ENCODE data around the gene LRRC26. TPM values are rescaled to one million over a fixed set of nuclear protein-coding genes. Genes with fewer than 3 reads are reported as not detected.

LRRC26 gene
- total RNA-seq, 1 donor from 2014 or later = not detected

DNA sequence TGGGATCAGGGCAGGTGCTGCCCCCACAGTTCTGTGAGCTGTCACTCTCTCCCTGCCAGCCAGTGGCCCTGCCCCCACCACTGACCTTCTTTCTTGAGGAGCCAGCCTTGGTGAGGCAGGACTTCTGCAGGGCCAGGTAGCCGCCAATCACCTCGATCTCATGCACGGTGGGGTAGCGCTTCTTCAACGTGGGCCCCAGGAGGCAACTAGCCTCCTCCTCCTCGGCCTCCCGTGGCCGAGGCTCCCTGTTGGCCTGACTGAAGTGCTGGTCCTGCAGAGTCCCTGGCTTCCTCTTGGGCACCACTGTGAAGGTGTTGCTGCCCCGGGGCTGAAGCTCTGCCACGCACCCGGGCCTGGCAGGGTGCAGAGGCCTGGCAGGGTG, 29.0 kb upstream of the LRRC26 start:
- DNase-seq = no peak

DNA sequence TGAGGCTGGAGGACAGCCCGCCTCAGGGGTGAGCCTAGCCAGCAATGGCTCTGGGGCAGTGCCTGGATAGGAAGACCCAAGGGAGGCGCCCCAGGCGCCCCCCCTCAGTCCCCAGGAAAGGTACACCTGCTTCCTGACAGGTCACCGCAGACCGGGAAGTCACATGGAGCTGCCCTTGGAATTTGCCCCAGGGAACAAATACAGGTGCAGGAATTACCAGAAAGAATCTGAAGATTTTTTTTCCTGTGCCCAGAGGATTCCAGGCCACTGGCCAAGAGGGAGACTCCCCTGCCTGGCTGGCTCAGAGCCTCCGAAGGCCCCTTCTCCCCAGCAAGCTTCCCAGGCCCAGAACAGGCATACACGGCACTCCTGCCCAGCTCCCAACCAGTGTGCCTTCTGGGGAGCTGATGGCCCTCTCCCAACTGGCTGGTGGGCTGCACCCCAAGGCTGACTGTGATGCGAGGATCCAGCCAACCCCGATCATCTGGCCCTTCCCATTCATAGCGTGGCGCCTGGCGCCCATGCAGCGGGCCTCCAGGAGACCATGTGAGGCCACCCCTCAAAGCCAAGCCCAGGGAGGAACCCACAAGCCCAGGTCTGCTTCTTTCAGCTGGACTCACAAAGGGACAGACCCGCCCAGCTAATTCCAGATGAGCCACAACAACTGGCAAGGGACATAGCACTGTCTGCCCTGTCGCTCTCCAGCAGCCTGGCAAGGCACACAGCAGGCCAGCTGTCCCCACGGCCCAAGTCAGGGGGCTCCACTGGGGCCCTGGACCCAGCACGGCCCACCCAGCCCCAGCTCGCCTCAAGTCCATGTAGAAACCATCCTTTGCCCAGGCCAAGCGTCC, 28.4 kb upstream of the LRRC26 start:
- DNase-seq = no peak

GRCh38 chr9:137195525-137196220, 25.8 kb upstream of the LRRC26 start:
- DNase-seq = no peak

DNA sequence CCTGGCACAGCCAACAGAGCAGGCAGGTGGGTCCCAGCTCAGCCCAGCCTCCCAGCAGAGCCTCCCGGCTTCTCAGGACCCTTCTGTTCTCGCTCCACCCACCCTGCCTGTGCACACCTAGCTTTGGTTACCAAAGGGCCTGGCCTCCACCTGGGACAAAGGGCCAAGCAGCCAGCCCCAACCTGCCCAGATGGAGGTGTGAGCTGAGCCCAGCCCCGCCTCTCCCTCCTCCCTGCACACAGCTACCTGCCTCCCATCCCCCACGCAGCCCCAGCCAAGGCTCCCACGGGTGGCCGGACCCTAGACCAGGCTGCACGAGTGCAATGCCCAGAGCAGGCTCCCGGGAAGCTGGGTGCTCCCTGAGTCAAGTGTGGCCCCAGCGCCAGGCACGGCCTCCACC, 25.1 kb upstream of the LRRC26 start:
- no peak for DNase-seq

DNA sequence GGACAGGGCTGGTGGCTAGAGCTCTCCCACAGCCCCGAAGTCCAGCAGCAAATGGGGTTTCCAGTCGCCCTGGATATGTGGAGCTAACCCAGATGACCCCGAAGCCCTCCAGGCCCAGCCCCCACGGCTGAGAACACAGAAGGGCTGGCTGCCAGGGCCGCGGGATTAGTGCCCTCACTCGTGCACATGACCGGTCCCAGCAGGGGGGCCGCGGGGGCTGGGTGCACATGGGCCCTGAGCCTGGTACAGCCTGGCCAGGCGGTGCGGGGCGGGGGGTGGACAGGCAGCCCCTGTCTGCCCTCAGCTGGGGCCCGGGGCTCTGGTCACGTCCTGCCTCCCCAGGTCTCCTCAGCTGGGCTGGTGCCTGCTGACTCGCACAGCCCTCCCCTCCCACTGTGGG, 24.5 kb upstream of the LRRC26 start:
- no peak for DNase-seq

DNA sequence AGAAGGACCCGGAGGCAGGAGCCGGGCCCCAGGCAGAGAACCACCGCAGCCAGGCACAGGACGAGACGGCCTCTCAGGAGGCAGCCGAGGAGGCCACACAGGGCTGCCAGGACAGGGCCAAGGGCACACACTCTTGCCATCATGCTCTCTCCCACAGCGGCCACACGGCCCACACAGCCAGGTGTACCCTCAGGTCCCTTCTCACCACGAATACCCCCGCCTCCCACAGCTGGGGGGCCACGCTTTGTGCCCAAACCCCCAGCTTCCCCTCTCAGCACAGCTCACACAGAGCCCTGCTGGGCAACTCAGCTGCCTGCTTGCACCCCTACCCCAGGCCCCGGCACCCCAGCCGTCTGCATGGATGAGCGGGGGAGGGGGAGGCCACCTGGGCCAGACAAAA, 23.9 kb upstream of the LRRC26 start:
- DNase-seq = no peak

GRCh38 chr9:137192859-137193258, 23.0 kb upstream of the LRRC26 start:
- DNase-seq = no peak

- DNase-seq = no peak
Observed at GRCh38 chr9:137192448-137192780, 22.6 kb upstream of the LRRC26 start.

GRCh38 chr9:137191691-137192447, 22.0 kb upstream of the LRRC26 start:
- DNase-seq = no peak

- DNase-seq = no peak
Observed at GRCh38 chr9:137191245-137191644, 21.4 kb upstream of the LRRC26 start.

DNA sequence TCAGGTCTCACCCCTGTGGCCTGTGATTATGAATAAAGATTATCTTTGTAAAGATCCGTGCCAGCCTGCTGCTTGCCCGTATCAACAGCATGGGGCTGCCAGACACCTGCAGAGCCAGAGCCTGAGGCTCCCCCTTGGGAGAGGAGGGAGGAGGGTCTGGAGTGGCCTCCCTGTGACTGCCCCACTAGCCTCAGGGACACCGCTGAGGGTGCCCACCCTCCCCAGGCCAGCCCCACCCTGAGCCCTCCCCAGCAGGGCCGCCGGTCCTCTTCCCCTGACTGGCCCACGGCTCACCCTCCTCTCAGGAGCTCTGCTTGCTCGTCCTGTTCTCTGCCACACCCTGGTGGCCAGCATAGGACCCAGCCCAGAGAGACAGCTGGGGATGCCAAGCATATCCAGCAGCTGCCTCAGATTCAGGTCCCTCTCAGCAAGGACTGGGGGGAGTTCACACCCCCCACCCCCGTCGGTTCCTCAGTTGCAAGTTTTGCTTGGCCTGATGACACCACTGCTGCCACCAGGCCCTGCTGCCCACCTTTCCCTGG, 20.5 kb upstream of the LRRC26 start:
- no peak for DNase-seq

DNA sequence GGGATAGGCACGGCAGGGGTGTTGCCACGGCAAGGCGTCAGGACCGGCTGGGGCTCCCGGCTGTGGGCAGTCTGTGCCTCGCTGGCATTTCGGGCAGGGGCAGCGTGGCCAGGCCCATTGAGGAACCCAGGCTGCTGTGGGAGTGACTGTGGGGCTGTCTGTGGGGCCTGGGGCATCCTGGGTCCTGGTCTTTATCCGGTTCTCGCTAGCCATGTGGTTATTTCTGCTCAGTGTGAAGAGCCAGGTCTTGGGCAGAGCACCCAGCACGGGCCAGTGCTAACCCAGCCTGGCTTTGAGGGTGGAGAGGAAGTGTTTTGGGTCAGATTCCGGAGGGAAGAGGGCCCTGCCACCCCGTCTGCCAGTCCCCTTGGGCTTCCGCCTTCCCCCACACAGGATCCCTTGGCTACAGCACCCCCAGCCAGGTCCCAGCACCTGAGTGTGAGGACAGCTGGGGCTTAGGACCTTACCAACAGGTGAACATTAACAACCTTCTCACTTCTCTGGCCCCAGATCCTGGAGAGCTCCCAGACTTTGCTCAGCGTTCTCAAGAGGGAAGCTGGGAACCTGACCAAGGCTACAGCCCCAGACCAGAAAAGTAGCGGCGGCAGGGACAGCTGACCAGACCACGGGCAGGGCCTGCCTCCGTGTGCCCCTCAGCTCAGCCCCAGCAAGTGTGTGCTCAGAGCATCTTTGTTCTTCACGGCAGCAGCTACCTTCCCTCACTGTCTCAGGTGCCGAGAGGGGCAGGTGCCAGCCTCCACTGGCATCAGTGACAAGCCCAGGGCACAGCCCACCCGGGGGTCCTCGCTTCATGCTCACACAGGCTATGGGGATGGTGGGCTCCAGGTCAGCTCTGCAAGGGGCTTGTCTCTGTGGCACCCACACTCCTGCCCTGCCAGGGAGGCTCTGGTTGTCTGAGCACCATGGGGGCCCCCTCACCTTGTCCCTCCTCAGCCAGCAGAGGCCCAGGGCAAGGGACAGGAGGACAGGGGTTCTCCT, 19.7 kb upstream of the LRRC26 start:
- no peak for DNase-seq

DNA sequence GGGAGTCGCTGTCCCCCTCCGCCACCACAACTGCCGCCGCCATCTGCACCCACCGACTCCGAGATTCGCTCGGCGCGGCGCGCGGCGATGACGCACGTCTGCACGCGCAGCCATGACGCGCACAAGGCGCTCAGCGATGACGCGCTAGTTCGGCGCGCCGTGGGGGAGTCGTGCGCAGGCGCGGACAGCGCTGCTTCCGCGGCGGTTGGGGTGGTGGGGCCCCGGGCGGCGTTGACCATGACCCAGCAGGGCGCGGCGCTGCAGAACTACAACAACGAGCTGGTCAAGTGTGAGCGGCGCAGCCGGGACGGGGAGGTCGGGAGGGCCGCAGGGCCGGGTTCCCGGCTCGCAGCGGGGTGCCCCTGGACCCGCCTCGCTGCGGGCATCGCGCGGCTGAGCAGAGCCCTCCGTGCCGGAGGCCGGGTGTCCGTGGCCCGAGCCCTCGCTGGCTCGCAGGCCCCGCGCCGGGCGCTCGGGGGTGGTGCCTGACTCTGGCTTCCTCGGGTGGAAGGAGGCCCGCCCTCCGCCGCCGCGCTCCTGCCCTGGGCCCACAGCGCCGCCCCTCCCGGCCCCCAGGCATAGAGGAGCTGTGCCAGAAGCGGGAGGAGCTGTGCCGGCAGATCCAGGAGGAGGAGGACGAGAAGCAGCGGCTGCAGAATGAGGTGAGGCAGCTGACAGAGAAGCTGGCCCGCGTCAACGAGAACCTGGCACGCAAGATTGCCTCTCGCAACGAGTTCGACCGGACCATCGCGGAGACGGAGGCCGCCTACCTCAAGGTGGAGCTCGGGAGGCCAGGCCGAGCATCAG, 18.8 kb upstream of the LRRC26 start, which contains the start of the genes ANAPC2 and SSNA1:
Gene ANAPC2 (minus strand): TSS at position 71 of the 807 bp plus-strand sequence. CDS start 28 bp downstream, at position 43.
Gene SSNA1 (plus strand): TSS at position 187 of the 807 bp plus-strand sequence. CDS start 51 bp downstream, at position 238.
- DNase-seq = peak; percentile 88

DNA sequence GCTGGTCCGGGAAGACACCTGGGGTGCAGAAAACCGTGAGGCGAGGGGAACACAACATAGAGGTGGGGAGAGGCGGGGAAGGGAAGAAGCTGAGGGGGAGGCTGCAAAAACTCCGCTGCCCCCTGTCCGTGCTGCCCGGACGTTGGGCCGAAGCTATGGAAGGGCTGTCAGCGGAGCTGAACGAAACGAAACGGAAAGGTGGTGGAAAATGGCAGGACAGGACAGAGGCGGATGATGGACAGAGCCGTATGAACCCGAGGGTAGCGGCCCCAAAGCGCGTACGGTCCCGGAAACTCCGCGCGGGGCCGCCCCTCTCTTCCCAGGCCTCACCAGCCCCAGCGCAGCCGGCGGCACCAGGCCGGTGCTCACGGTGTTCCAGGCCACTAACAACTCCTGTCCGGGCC, 18.2 kb upstream of the LRRC26 start:
- no peak for DNase-seq

GRCh38 chr9:137187386-137187785, 17.5 kb upstream of the LRRC26 start:
- no peak for DNase-seq

DNA sequence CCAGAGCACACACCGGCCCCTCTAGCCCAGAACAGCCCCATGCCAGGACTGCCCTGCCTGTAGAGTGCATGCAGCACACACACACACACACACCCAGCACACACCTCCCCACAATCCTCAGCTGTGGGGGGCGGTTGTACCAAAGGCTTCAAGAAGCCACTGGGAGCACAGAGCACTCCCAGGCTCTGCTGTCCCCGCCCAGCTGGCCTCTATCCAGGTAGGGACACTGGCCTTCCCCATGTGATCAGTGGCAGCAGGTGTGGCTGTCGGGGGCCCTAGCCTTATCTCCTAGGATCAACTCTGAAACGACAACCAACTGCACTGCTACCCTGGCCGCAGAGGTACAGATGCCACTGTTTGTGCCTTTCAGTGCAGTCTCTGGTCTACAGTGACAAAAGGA, 16.5 kb upstream of the LRRC26 start:
- DNase-seq = no peak

DNA sequence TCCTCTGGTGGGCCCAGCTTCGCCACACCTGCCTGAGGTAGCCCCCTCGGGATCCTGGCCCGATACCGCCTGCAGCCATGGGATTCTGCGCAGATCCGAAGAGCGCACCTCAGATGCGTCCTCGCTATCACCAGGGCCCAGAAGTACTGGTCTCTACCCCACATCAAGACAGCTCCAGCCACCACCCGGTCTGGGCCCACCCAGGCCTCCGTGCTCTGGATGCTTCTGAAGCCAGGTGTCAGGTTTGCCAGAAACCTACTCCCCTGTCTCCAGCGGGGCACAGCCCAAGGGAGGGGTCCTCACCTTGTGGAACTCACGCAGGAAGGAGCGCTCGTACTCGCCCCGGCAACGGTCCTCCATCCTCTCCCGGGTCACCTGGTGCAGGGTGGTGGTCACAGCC, 16.1 kb upstream of the LRRC26 start:
- no peak for DNase-seq

DNA sequence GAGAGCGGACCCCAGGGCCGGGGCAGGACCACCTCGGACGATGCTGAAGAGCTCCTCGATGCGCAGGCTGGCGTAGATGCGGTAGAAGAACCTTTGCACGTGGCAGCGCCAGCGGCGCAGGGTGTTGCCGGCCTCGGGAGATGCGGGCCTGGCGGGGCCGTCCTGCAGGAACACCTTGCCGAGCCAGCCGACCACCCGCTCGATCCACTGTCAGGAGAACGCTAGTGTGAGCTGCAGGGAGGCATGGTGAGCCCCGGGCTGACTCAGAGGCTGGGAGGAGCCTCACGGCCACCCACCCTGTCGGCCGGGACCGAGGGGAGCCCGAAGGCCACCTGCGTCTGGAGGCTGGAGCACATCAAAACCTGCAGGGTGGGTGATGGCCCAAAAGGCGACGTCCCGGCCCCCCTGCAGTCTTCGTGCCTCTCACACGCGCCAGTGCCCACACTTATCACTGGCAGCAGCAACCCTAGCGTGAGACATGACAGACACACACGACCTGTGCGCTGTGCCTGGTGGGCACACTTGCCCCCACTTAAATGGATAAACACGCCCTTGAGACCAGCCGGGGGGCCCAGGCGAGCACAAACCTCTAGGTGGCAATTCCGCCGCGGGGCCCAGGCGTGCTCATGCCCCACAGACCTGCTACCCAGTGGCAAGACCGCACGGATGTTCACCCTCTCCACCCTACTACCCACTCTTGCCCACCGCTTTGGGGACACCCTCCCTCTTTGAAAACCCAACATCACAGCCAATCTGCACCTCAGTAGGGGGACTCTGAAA, 15.2 kb upstream of the LRRC26 start:
- DNase-seq = no peak

DNA sequence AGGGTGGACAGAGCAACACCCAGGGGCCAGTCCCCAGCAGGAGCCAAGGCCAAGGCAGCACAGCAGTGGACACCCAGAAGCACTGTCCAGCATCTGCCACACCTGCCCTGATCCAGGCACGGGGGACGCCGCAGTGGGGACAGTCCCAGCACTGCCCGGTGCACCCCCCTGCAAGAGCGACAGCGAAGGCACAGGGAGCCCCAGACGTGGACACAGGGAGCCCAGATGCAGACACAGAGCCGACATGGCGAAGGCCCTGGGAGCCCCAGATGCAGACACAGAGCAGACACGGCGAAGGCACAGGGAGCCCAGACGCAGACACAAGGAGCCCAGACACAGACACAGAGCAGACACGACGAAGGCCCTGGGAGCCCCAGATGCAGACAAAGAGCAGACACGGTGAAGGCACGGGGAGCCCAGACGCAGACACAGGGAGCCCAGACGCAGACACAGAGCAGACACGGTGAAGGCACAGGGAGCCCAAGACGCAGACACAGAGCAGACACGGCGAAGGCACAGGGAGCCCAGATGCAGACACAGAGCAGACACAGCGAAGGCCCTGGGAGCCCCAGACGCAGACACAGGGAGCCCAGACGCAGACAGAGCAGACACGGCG, 14.2 kb upstream of the LRRC26 start:
- DNase-seq = no peak

All from skin of body (tissue), 2 donors.